ENCODE measurements around the gene CCDC183.
"Not testable (repeated sequence)": the region's sequence is repeated elsewhere in the genome, so short reads cannot be mapped to it uniquely, and the experiment has no call there.

Gene CCDC183

GRCh38 chr9:136787690-136788400, 8.3 kb upstream of the CCDC183 start:
- no peak overlapping the region for H3K9ac ChIP-seq (ENCODE audit: low read depth, low read length)
- H3K9me3 ChIP-seq (replicated peaks; ENCODE audit: low read length): no peaks in the 10 kb centered on the region
- peak overlapping the region; percentile 28 for H3K4me2 ChIP-seq (ENCODE audit: low read length)
- no peaks in the 10 kb centered on the region for H3K36me3 ChIP-seq (ENCODE audit: insufficient read depth, low read length)
- H3K27me3 ChIP-seq (ENCODE audit: control insufficient read depth, insufficient read depth, low read length): peaks cover 8% of the 10 kb centered on the region
- peaks cover 12% of the 10 kb centered on the region for H3K4me1 ChIP-seq (ENCODE audit: control insufficient read depth, insufficient read depth, low read length)
- no peak overlapping the region for H3K4me3 ChIP-seq (ENCODE audit: low read length)

GRCh38 chr9:136788644-136789522, 7.3 kb upstream of the CCDC183 start:
- H3K36me3 ChIP-seq (ENCODE audit: insufficient read depth, low read length); H3K4me3 ChIP-seq (ENCODE audit: low read length); H3K4me2 ChIP-seq (ENCODE audit: low read length); H3K27me3 ChIP-seq (ENCODE audit: control insufficient read depth, insufficient read depth, low read length); H3K9me3 ChIP-seq (replicated peaks; ENCODE audit: low read length); H3K9ac ChIP-seq (ENCODE audit: low read depth, low read length): not testable (repeated sequence)
- H3K4me1 ChIP-seq (ENCODE audit: control insufficient read depth, insufficient read depth, low read length): peaks cover 12% of the 10 kb centered on the region

GRCh38 chr9:136789523-136789937, 6.6 kb upstream of the CCDC183 start:
- Histone ChIP-seq H3K9me3 (replicated peaks; ENCODE audit: low read length) (no peaks in the 10 kb centered on the region), H3K27me3 (ENCODE audit: control insufficient read depth, insufficient read depth, low read length) (peaks cover 8% of the 10 kb centered on the region), H3K4me3 (ENCODE audit: low read length) (no peak overlapping the region), H3K4me2 (ENCODE audit: low read length) (no peak overlapping the region), H3K9ac (ENCODE audit: low read depth, low read length) (no peak overlapping the region), H3K4me1 (ENCODE audit: control insufficient read depth, insufficient read depth, low read length) (peaks cover 12% of the 10 kb centered on the region), H3K36me3 (ENCODE audit: insufficient read depth, low read length) (no peaks in the 10 kb centered on the region)

GRCh38 chr9:136790640-136791515, 5.3 kb upstream of the CCDC183 start, which contains the start of gene TMEM141:
Gene TMEM141, plus strand, starts transcription at chr9:136791344. Its CDS starts 27 bp downstream, at chr9:136791371.
- Histone ChIP-seq H3K9me3 (replicated peaks; ENCODE audit: low read length) (no peaks in the 10 kb centered on the region), H3K4me2 (ENCODE audit: low read length) (peak within 1 kb of the TSS; percentile 100), H3K4me3 (ENCODE audit: low read length) (peak within 1 kb of the TSS; percentile 99), H3K9ac (ENCODE audit: low read depth, low read length) (peak within 1 kb of the TSS; percentile 92), H3K36me3 (ENCODE audit: insufficient read depth, low read length) (no peaks in the 10 kb centered on the region), H3K4me1 (ENCODE audit: control insufficient read depth, insufficient read depth, low read length) (peaks cover 12% of the 10 kb centered on the region), H3K27me3 (ENCODE audit: control insufficient read depth, insufficient read depth, low read length) (peaks cover 8% of the 10 kb centered on the region)

- Histone ChIP-seq H3K27me3 (ENCODE audit: control insufficient read depth, insufficient read depth, low read length) (peaks cover 11% of the 10 kb centered on the region), H3K9ac (ENCODE audit: low read depth, low read length) (peak overlapping the region; percentile 92), H3K4me3 (ENCODE audit: low read length) (peak overlapping the region; percentile 99), H3K36me3 (ENCODE audit: insufficient read depth, low read length) (no peaks in the 10 kb centered on the region), H3K4me2 (ENCODE audit: low read length) (peak overlapping the region; percentile 100), H3K4me1 (ENCODE audit: control insufficient read depth, insufficient read depth, low read length) (peaks cover 12% of the 10 kb centered on the region), H3K9me3 (replicated peaks; ENCODE audit: low read length) (no peaks in the 10 kb centered on the region)
Measured at GRCh38 chr9:136791516-136792276, 4.4 kb upstream of the CCDC183 start.

- peak overlapping the region; percentile 100 for H3K4me2 ChIP-seq (ENCODE audit: low read length)
- H3K9ac ChIP-seq (ENCODE audit: low read depth, low read length): peak overlapping the region; percentile 92
- H3K4me3 ChIP-seq (ENCODE audit: low read length): peak overlapping the region; percentile 99
- no peaks in the 10 kb centered on the region for H3K36me3 ChIP-seq (ENCODE audit: insufficient read depth, low read length)
- peaks cover 12% of the 10 kb centered on the region for H3K4me1 ChIP-seq (ENCODE audit: control insufficient read depth, insufficient read depth, low read length)
- H3K27me3 ChIP-seq (ENCODE audit: control insufficient read depth, insufficient read depth, low read length): peaks cover 12% of the 10 kb centered on the region
- no peaks in the 10 kb centered on the region for H3K9me3 ChIP-seq (replicated peaks; ENCODE audit: low read length)
Measured at GRCh38 chr9:136792321-136793085, 3.6 kb upstream of the CCDC183 start.

- Histone ChIP-seq H3K4me3 (ENCODE audit: low read length) (no peak overlapping the region), H3K4me2 (ENCODE audit: low read length) (no peak overlapping the region), H3K27me3 (ENCODE audit: control insufficient read depth, insufficient read depth, low read length) (peaks cover 15% of the 10 kb centered on the region), H3K4me1 (ENCODE audit: control insufficient read depth, insufficient read depth, low read length) (peaks cover 12% of the 10 kb centered on the region), H3K9ac (ENCODE audit: low read depth, low read length) (no peak overlapping the region), H3K36me3 (ENCODE audit: insufficient read depth, low read length) (no peaks in the 10 kb centered on the region), H3K9me3 (replicated peaks; ENCODE audit: low read length) (no peaks in the 10 kb centered on the region)
Measured at GRCh38 chr9:136793086-136793946, 2.8 kb upstream of the CCDC183 start.

- H3K4me3 ChIP-seq (ENCODE audit: low read length): no peak overlapping the region
- H3K9ac ChIP-seq (ENCODE audit: low read depth, low read length): no peak overlapping the region
- H3K36me3 ChIP-seq (ENCODE audit: insufficient read depth, low read length): no peaks in the 10 kb centered on the region
- H3K4me1 ChIP-seq (ENCODE audit: control insufficient read depth, insufficient read depth, low read length): peaks cover 12% of the 10 kb centered on the region
- H3K4me2 ChIP-seq (ENCODE audit: low read length): no peak overlapping the region
- peaks cover 24% of the 10 kb centered on the region for H3K27me3 ChIP-seq (ENCODE audit: control insufficient read depth, insufficient read depth, low read length)
- no peaks in the 10 kb centered on the region for H3K9me3 ChIP-seq (replicated peaks; ENCODE audit: low read length)
Measured at GRCh38 chr9:136794281-136794999, 1.7 kb upstream of the CCDC183 start.

- Histone ChIP-seq H3K36me3 (ENCODE audit: insufficient read depth, low read length) (no peaks in the 10 kb centered on the region), H3K27me3 (ENCODE audit: control insufficient read depth, insufficient read depth, low read length) (peaks cover 28% of the 10 kb centered on the region), H3K4me2 (ENCODE audit: low read length) (no peak overlapping the region), H3K9me3 (replicated peaks; ENCODE audit: low read length) (no peaks in the 10 kb centered on the region), H3K4me1 (ENCODE audit: control insufficient read depth, insufficient read depth, low read length) (peaks cover 17% of the 10 kb centered on the region), H3K4me3 (ENCODE audit: low read length) (no peak overlapping the region), H3K9ac (ENCODE audit: low read depth, low read length) (no peak overlapping the region)
Measured at GRCh38 chr9:136795000-136795348, 1.2 kb upstream of the CCDC183 start.
